Effector memory CD4-positive, alpha-beta T cell (primary cell): ENCODE results near the gene ADAD2.

ENCODE experiments used
- DNase-seq, 3 donors: peaks; one replicate each; pipeline ENCODE4 v3.0.0-alpha.2; 2020
- H3K27ac ChIP-seq: 2 replicates; pipeline ENCODE4 v1.7.0; 2013; ENCODE audit warnings: mild to moderate bottlenecking, low read length, moderate library complexity; ENCODE audit not compliant: insufficient read depth, poor library complexity, severe bottlenecking
- H3K27me3 ChIP-seq: replicated peaks from 2 replicates; pipeline ENCODE4 v1.7.0; 2013; ENCODE audit warnings: mild to moderate bottlenecking, low read length; ENCODE audit not compliant: insufficient read depth, control insufficient read depth, poor library complexity, severe bottlenecking
- H3K36me3 ChIP-seq: 2 replicates; pipeline ENCODE4 v1.7.0; 2013; ENCODE audit warnings: mild to moderate bottlenecking, low read length, moderate library complexity; ENCODE audit not compliant: control insufficient read depth, insufficient read depth
- H3K4me1 ChIP-seq: 2 replicates; pipeline ENCODE4 v1.7.0; 2013; ENCODE audit warnings: low read length, mild to moderate bottlenecking; ENCODE audit not compliant: control insufficient read depth, insufficient read depth, poor library complexity, severe bottlenecking
- H3K4me3 ChIP-seq: 2 replicates; pipeline ENCODE4 v1.7.0; 2013; ENCODE audit warnings: low read length, low read depth, mild to moderate bottlenecking; ENCODE audit not compliant: insufficient read depth, poor library complexity, severe bottlenecking
- H3K9me3 ChIP-seq: 2 replicates; pipeline ENCODE4 v1.7.0; 2013; ENCODE audit warnings: mild to moderate bottlenecking, low read length, moderate library complexity; ENCODE audit not compliant: control insufficient read depth

ADAD2 gene

GRCh38 chr16:84241778-84242177 is 50.8 kb downstream of the ADAD2 start:
- Histone ChIP-seq H3K4me3 (no peak overlapping the region), H3K27me3 (peaks cover 2% of the 10 kb centered on the region), H3K27ac (no peak overlapping the region)

GRCh38 chr16:84242839-84243238 is 51.9 kb downstream of the ADAD2 start:
- H3K4me3 ChIP-seq, result no peak overlapping the region
- no peak overlapping the region for H3K27ac ChIP-seq
- DNase-seq, result no peak
- no peaks in the 10 kb centered on the region for H3K4me1 ChIP-seq
- H3K9me3 ChIP-seq, result no peaks in the 10 kb centered on the region
- H3K27me3 ChIP-seq, result peaks cover 2% of the 10 kb centered on the region
- H3K36me3 ChIP-seq, result no peaks in the 10 kb centered on the region

More at GRCh38 chr16:84241778-84242177, 50.8 kb downstream of the ADAD2 start:
- no peaks in the 10 kb centered on the region for H3K36me3 ChIP-seq
- no peak for DNase-seq
- H3K4me1 ChIP-seq, result no peaks in the 10 kb centered on the region
- no peaks in the 10 kb centered on the region for H3K9me3 ChIP-seq

- Histone ChIP-seq H3K36me3 (no peaks in the 10 kb centered on the region), H3K4me1 (no peaks in the 10 kb centered on the region), H3K9me3 (no peaks in the 10 kb centered on the region), H3K27ac (no peak overlapping the region), H3K4me3 (no peak overlapping the region), H3K27me3 (no peaks in the 10 kb centered on the region)
- DNase-seq, result no peak
These were observed 52.8 kb downstream of the ADAD2 start for GRCh38 chr16:84243732-84244131.

DNA sequence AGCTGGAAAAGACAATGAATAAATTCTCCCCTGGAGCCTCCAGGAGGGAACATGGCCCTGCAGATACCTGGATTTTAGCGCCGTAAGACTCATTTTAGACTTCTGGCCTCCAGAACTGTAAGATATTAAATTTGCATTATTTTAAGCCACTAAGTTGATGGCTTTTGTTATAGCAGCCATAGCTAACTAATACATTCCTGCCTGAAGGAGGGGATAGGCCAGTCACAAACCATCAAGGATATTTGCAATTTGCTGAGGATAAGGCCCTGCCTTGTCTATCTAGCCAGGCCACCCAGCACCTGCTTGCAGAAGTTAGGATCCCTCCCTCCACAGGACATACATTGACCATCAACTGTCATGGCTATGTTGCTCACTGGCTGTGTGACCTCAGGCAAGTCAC is 53.8 kb downstream of the ADAD2 start:
- no peak overlapping the region for H3K4me3 ChIP-seq
- H3K27me3 ChIP-seq, result no peaks in the 10 kb centered on the region
- no peaks in the 10 kb centered on the region for H3K4me1 ChIP-seq
- no peak overlapping the region for H3K27ac ChIP-seq
- DNase-seq, result no peak
- no peaks in the 10 kb centered on the region for H3K36me3 ChIP-seq
- no peaks in the 10 kb centered on the region for H3K9me3 ChIP-seq

- H3K4me3 ChIP-seq, result no peak overlapping the region
- DNase-seq, result no peak
- H3K36me3 ChIP-seq, result no peaks in the 10 kb centered on the region
- H3K27ac ChIP-seq, result no peak overlapping the region
- H3K4me1 ChIP-seq, result no peaks in the 10 kb centered on the region
- H3K9me3 ChIP-seq, result no peaks in the 10 kb centered on the region
- H3K27me3 ChIP-seq, result no peaks in the 10 kb centered on the region
These were observed 55.2 kb downstream of the ADAD2 start for GRCh38 chr16:84245956-84246678.

- Histone ChIP-seq H3K27me3 (no peaks in the 10 kb centered on the region), H3K4me3 (no peak overlapping the region)
These were observed 55.7 kb downstream of the ADAD2 start for GRCh38 chr16:84246679-84247077.

More at GRCh38 chr16:84246679-84247077, 55.7 kb downstream of the ADAD2 start:
- H3K27ac ChIP-seq, result no peak overlapping the region
- no peaks in the 10 kb centered on the region for H3K36me3 ChIP-seq
- DNase-seq, result no peak
- H3K9me3 ChIP-seq, result no peaks in the 10 kb centered on the region
- H3K4me1 ChIP-seq, result no peaks in the 10 kb centered on the region
